Prostate gland (tissue), 2 donors: Measurements from ENCODE around the gene CCDC88B. TPM values are rescaled to one million over a fixed set of nuclear protein-coding genes. Genes with fewer than 3 reads are reported as not detected.

Experiments used
- DNase-seq: peaks from one replicate; pipeline ENCODE4 v3.0.0-alpha.2; 2019; ENCODE audit warnings: low spot score
- H3K27ac ChIP-seq, 2 donors: fragments of 200-600 bp; sonication (generic); 2 replicates each; pipeline ENCODE4 v1.5.1; 2017 to 2019
- H3K27me3 ChIP-seq: fragments of 200-600 bp; sonication (generic); replicated peaks from 2 replicates; pipeline ENCODE4 v1.5.1; 2019; ENCODE audit not compliant: insufficient read depth
- H3K36me3 ChIP-seq, 2 donors: fragments of 200-600 bp; sonication (generic); 1 replicate in 1 of 2; 2 replicates in 1 of 2; pipeline versions ENCODE4 v1.5.1 to v1.8.1; 2017 to 2019
- H3K4me1 ChIP-seq: fragments of 200-600 bp; sonication (generic); replicated peaks from 2 replicates; pipeline ENCODE4 v1.5.1; 2019
- H3K4me3 ChIP-seq, 2 donors: fragments of 200-600 bp; sonication (generic); 2 replicates each; pipeline ENCODE4 v1.5.1; 2017 to 2019
- H3K9me3 ChIP-seq: fragments of 200-600 bp; sonication (generic); 2 replicates; pipeline ENCODE4 v1.5.1; 2017
- POLR2A ChIP-seq: fragments of 450-650 bp; IDR thresholded peaks from one replicate; pipeline ENCODE4 v1.6.1; 2016; ENCODE audit warnings: antibody characterized with exemption, mild to moderate bottlenecking
- POLR2AphosphoS5 ChIP-seq: sonication (generic); formaldehyde crosslinking; IDR thresholded peaks from one replicate; pipeline ENCODE4 v1.6.1; 2017; ENCODE audit warnings: antibody characterized with exemption
- WGBS: methylation state at CpG from one replicate; pipeline ENCODE4 v1.1.5; 2018; 5-methylcytosine and 5-hydroxymethylcytosine counted together
- intact Hi-C: fragments of 100-400 bp; cut with DNase I; formaldehyde crosslinking; loops from one replicate; pipeline ENCODE4 v1.14.2; 2022
- total RNA-seq, 2 donors: library from RNA; depleted of rRNA; stranded (reverse); fragments of >200 nt; gene quantifications; one replicate each; pipeline ENCODE4 v1.1.0, GENCODE V29; 2016
- TF ChIP-seq, protein P1 (sequence below), 4 experiments: fragments of 200-600 bp in 2 of 4; fragments of 450-650 bp in 2 of 4; sonication (generic) in 2 of 4; IDR thresholded peaks; 1 replicate in 3 of 4; 2 replicates in 1 of 4; pipeline ENCODE4 v1.5.1; 2016 to 2019; ENCODE audit warnings: antibody characterized with exemption in 4 of 4, mild to moderate bottlenecking in 2 of 4, moderate library complexity in 2 of 4

CCDC88B gene
- total RNA-seq, 2 donors from 2014 or later, result 3.0 to 10.0 TPM

DNA sequence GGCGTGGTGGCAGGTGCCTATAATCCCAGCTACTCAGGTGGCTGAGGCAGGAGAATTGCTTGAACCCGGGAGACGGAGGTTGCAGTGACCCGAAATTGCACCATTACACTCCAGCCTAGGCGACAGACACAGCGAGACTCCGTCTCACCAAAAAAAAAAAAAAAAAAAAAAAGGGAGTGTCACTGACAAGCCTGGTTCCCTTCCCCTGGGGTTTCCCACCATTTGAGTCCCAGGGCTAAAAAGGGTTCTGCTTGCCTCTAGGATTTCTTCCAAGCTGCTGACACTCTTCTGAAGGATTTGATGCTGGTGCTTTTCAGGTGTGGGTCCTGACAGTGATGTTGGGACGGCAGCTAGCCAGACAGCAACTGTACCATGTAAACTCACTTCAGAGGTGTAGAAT, 1.3 kb upstream of the CCDC88B start:
- H3K27ac ChIP-seq, result no peak overlapping the region
- H3K4me3 ChIP-seq, result no peak overlapping the region
- H3K27me3 ChIP-seq, result no peaks in the 10 kb centered on the region
- H3K36me3 ChIP-seq, result no peaks in the 10 kb centered on the region
- WGBS, result 73% methylated on average over 8 of the region's 8 CpGs
- DNase-seq, result no peak
- intact Hi-C loops, result no loop called here
- H3K4me1 ChIP-seq, result peaks cover 4% of the 10 kb centered on the region
- no peaks in the 10 kb centered on the region for H3K9me3 ChIP-seq
- TF ChIP-seq, protein P1, sequence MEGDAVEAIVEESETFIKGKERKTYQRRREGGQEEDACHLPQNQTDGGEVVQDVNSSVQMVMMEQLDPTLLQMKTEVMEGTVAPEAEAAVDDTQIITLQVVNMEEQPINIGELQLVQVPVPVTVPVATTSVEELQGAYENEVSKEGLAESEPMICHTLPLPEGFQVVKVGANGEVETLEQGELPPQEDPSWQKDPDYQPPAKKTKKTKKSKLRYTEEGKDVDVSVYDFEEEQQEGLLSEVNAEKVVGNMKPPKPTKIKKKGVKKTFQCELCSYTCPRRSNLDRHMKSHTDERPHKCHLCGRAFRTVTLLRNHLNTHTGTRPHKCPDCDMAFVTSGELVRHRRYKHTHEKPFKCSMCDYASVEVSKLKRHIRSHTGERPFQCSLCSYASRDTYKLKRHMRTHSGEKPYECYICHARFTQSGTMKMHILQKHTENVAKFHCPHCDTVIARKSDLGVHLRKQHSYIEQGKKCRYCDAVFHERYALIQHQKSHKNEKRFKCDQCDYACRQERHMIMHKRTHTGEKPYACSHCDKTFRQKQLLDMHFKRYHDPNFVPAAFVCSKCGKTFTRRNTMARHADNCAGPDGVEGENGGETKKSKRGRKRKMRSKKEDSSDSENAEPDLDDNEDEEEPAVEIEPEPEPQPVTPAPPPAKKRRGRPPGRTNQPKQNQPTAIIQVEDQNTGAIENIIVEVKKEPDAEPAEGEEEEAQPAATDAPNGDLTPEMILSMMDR (IDR thresholded peaks at IDR 0.05), result no peak
- TF ChIP-seq POLR2A (no peak), POLR2AphosphoS5 (no peak)

DNA sequence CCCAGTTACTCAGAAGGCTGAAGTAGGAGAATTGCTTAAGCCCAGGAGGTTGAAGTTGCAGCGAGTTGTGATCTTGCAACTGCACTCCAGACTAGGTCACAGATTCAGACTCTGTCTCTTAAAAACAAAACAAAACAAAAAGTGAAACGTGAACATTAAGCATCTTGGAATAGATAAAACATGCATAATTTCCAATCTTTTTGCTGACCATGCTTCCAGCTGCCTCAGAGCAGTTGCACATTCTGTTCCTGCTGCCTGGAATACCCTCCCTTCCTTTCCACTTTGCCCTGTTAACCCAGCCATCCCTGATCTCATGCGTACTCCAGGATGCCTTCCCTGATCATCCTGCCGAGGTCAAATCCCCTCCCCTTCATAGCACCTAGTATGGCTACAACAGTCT, 718 bp upstream of the CCDC88B start:
- Histone ChIP-seq H3K36me3 (no peaks in the 10 kb centered on the region), H3K27ac (no peak overlapping the region), H3K27me3 (no peaks in the 10 kb centered on the region), H3K4me1 (peaks cover 4% of the 10 kb centered on the region), H3K4me3 (no peak overlapping the region), H3K9me3 (no peaks in the 10 kb centered on the region)
- no peak for DNase-seq
- no peak for TF ChIP-seq POLR2A
- TF ChIP-seq POLR2AphosphoS5, result no peak
- TF ChIP-seq, protein P1 (IDR thresholded peaks at IDR 0.05), result no peak
- intact Hi-C loops, result no loop called here
- 58% methylated on average over 4 of the region's 4 CpGs for WGBS

DNA sequence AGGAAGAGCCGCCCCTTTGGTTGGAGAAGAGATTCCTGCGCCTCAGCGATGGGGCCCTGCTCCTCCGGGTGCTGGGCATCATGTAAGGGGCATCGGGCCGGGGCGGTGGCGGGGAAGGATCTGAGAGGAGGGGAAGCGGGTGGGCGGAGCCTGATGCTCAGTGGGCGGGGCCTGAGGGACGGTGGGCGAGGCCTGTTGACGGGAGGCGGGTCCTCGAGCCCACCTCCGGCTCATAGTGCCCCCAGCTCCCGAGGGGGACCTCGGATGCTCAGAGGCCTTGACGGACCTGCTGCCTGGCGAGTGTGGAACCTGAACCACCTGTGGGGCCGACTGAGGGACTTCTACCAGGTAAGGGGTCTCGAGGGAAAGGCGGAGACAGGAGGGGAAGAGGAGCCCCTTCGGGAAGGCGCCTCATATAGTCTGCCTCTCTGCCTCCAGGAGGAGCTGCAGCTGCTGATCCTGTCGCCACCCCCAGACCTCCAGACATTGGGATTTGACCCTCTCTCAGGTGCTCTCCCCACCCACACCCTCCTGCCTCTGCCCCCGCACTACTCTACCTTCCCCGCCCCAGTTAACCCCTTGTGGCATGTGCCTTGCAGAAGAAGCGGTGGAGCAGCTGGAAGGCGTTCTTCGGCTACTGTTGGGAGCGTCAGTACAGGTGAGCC, 799 bp downstream of the CCDC88B start:
- DNase-seq, result no peak
- WGBS, result 58% methylated on average over 27 of the region's 33 CpGs
- H3K27me3 ChIP-seq, result no peaks in the 10 kb centered on the region
- no peaks in the 10 kb centered on the region for H3K9me3 ChIP-seq
- no peaks in the 10 kb centered on the region for H3K36me3 ChIP-seq
- intact Hi-C loops, result no loop called here
- TF ChIP-seq POLR2AphosphoS5, result no peak
- TF ChIP-seq POLR2A, result no peak
- TF ChIP-seq, protein P1 (IDR thresholded peaks at IDR 0.05), result no peak
- peaks cover 4% of the 10 kb centered on the region for H3K4me1 ChIP-seq
- no peak overlapping the region for H3K4me3 ChIP-seq
- no peak overlapping the region for H3K27ac ChIP-seq

DNA sequence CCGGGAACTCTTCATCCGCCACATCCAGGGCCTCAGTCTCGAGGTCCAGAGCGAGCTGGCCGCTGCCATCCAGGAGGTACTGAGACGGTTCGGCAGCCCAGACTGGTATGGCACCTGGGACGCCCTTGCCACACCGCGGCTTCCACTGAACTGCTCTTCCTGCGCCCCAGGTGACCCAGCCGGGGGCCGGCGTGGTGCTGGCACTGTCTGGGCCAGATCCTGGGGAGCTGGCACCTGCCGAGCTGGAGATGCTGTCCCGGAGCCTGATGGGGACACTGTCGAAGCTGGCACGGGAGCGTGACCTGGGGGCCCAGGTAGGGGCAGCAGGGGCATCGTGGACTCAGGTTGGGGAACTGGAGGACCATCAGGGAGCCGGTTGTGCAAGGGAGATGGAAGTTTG, 1.4 kb downstream of the CCDC88B start:
- Histone ChIP-seq H3K36me3 (no peaks in the 10 kb centered on the region), H3K27ac (no peak overlapping the region), H3K27me3 (no peaks in the 10 kb centered on the region), H3K4me3 (no peak overlapping the region), H3K9me3 (no peaks in the 10 kb centered on the region), H3K4me1 (peaks cover 4% of the 10 kb centered on the region)
- TF ChIP-seq, protein P1 (IDR thresholded peaks at IDR 0.05), result no peak
- TF ChIP-seq POLR2AphosphoS5 (no peak), POLR2A (no peak)
- intact Hi-C loops, result no loop called here
- WGBS, result 94% methylated on average over 21 of the region's 21 CpGs
- no peak for DNase-seq
